ENCODE data around the gene PRKCH.
A peak's percentile ranks its signal among the peaks of the same experiment; 100 is the strongest.

PRKCH gene

GRCh38 chr14:61338457-61338856 is 17.1 kb downstream of the PRKCH start:
- no peak for DNase-seq

DNA sequence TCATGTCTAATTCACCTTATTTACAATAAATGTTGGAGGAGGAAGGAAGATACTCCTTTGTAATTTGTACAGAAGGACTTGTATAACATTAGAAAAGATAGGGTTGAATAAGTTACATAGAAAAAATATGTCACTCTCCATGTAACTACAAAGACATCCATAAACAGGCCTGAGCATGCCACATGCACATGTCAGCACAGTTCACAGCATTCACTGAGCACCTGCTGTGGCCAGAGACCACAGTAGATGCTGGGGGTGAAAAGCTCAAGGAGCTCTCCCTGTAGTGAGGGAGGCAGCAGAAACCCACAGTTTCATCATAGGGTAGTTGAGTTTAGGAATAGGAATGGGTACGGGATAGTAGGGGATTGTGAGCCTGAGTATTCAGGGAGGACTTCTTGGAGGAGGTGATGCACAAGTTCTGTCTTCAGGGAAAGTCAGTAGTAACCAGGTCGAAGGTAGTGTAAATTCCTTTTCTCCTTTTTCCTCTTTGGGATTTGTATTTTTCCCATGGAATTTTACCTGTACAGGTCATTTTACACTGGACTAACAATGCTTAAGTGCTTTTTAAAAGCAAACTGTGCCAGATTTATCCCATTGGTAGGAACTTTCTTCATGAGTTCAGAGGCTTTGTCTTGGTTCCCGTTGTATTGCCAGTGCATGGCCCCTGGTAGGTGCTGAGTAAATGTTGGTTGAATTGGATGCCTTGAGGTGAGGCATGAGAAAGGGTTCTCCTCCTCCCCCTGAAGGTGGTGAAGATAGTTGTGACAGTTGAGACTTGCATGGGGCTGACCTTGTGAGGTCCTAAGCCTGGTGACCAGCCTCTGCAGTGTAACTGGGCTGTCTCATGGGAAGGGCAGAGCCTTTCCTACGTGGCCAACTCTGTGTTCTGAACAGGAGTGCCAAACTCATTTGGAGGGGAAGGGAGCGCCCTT is 20.2 kb downstream of the PRKCH start:
- no peak for DNase-seq

GRCh38 chr14:61342486-61342885 is 21.1 kb downstream of the PRKCH start:
- DNase-seq = no peak

GRCh38 chr14:61342932-61343331 is 21.6 kb downstream of the PRKCH start:
- no peak for DNase-seq

DNA sequence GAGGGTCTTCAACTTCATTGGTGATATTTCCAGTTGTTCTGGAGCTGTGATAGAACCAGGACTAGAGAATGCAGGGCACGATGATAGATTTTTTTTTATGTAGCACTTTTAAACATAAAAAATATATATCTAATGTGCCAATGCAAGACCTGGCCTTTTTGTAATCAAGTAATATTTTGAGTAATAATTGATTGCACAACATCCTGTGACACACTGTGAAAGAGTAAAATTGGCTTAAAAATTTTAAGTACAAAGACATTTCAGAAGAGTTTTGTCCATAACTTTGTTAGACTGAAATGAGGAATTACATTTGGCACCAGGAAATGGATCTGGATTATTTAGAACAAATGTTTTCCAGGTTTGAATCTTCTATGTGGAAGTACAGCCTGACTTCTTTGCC is 22.1 kb downstream of the PRKCH start:
- DNase-seq = no peak

- no peak for DNase-seq
Observed at GRCh38 chr14:61343991-61344405, 22.6 kb downstream of the PRKCH start.

- no peak for DNase-seq
Observed at GRCh38 chr14:61344437-61345150, 23.2 kb downstream of the PRKCH start.

- no peak for DNase-seq
Observed at GRCh38 chr14:61345151-61345482, 23.7 kb downstream of the PRKCH start.

DNA sequence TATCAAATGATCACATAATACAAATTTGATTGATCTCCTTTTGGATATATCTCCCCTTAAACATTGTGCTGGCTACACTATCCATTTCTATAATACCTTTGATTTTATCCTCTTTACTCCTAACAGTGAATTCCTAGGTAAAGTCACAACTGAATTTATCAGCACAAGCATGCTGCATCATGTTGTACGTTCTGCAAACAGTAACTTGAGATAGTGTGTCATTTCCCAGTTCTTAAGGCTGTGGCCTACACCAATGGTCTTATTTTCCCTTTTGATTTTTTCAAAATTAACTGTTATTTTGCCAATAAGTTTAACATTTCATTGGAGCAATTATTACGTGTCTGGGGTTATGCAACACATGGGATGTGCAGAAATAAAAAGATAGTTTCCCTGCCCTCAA is 24.8 kb downstream of the PRKCH start:
- no peak for DNase-seq

- no peak for DNase-seq
Observed at GRCh38 chr14:61346793-61347192, 25.4 kb downstream of the PRKCH start.

- DNase-seq = no peak
Observed at GRCh38 chr14:61347826-61348443, 26.6 kb downstream of the PRKCH start.

DNA sequence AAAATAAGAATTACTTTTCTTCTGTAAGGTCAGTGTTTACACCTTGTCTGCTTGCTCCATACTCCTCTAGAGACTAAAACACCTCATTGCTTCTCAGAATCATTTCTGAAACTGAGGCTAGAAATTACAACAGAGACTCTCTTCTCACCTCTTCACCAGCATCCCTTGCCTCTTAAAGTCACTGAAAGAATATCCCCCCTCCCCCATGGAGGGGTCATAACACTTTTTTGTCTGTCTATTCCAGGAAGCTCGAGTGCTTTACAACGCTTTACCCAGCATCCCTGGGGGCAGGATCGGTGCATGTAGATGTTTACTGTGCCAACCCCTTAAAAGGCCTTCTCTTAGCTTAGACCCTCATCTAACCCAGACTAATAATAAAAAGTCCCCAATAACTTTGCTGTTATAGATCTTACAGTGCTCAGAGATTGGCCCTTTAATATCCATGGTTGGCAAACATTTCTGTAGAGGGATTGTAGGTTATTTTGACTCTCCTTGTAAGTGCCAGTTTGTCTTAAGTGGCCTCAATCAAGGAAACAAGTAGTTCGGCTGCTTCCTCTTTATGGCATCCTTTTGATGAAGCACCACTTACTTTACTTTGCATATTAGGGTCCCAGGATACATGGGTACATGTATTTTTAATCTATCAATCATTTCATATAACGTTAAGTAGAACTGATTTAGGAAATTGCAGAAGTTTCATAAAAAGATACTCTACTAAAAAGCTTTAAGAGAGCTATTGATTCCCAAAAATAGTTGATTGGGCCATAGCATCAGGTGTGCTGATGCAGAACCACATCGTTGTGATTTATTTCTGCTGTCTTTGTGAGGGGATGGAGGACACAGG is 29.3 kb downstream of the PRKCH start:
- DNase-seq = no peak

DNA sequence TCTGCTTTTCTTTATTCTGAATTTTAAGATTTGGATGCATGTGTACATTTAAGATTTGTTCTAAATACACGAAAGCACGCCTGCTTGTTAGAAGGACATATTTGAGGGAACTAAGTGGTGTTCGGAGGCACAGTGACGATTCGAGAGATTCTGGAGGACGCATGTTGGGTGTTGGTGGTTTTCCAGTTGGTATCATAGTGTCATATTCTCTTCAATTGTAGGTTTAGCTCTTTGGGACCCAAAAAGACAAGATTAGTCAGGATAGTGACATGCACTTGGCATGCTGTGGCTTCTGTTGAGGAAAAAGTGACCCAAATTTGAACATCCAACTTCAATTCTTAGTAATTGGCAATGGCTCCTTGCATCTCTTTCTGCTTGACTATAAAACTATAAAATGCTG is 30.1 kb downstream of the PRKCH start:
- no peak for DNase-seq

DNA sequence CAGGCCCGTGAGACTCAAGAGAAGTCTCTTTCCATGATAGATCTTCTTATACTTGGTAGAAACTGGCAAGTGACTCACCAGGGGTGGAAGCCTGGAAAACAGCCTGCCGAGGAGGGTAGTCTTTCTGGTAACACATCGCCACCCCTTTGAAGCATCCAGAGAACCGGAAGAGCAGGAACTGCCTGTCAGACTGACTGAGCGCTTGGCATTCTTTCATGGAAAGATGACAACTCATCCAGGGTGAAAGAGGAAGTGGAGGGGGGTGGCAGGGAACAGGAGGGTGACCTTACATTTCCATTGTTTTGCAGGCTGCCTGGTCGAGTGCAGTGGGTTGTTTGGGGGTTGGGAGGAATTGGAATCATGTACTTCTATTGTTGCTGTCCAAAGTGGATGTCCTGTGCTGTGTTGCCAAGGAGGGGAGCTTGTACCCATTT is 34.5 kb downstream of the PRKCH start:
- peak; percentile 60 for DNase-seq

GRCh38 chr14:61357123-61357522 is 35.7 kb downstream of the PRKCH start:
- DNase-seq = no peak

- DNase-seq = no peak
Observed at GRCh38 chr14:61358554-61359226, 37.3 kb downstream of the PRKCH start.

DNA sequence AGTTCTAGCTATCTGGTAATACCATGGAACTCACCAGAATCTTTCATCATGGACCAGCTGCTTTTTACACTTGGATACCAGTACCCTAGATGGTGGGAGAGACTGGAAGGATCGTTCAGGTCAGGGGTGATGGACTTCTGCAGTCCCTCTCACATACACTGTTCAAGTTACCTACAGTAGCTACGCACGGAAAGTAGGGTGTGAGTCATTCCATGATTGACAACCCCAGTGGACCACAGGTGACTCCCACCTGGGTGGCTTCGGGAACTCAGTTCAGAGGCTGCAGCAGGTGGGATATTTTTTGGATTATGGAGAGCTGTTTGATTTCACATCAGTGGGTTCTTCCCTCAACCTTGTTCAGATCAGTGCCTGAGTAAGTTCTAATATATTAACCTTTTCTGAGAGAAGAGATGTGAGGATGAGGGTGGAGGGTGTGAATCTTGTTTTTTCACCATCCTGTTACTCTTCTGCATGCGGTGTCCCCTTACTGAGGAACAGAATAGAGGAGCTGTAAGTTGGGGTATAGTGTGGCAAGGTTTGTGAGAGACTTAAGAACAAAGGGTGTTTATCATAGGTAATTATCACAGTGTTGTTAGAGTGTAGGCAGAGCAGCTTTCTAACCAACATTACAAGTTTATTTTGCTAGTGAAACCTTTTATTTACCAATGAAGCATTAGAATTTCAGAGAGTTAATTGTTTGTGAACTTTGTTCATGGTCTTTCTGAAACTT is 39.6 kb downstream of the PRKCH start:
- DNase-seq = no peak

DNA sequence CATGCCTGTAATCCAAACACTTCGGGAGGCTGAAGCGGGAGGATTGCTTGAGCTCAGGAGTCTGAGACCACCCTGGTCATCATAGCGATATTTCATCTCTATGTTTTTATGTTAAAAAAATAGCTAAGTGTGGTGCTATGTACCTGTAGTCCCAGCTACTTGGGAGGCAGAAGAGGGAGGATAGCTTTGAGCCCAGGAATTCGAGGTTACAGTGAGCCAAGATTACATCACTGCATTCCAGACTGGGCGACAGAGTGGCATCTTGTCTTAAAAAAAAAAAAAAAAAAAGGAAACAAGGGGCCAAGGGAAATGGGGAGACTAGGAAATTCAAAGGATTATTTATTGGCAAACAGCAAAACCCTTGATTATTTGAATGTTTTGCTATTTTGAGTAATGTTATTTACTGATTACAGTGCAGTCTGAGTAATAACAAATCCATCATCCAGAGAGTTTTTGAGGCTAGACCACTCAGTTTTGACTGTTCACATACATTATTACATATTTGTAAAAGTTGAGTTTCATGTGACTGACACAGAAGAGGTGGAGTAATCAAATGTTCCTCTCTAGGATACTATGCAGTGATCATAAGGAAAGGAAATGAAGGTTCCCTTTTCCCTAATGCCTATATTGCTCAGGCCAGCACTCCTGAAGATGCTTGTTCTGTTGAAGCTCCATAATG is 40.8 kb downstream of the PRKCH start:
- peak; percentile 6 for DNase-seq

DNA sequence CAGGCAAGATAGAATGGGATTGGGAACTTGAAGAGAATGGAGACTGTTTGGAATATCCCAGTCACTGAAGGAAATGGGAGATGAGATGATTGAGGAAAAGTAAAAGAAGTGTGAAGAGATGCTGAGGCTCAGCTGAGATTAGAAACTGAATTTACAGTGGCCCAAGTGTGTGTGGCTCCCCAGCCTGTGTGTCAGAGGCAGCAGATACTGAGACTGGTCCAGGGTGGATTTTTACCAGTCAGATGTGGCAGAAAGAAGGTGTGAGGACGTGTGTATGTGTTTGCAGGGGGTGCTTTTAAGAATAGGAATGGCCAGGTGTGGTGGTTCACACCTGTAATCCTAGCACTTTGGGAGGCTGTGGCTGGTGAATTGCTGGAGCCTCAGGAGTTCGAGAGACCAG is 42.9 kb downstream of the PRKCH start:
- DNase-seq = no peak

GRCh38 chr14:61365667-61366212 is 44.4 kb downstream of the PRKCH start:
- no peak for DNase-seq
